ENCODE measurements around the gene SOHLH1. TPM values are rescaled to one million over a fixed set of nuclear protein-coding genes. Genes with fewer than 3 reads are reported as not detected.

The SOHLH1 gene, protein sequence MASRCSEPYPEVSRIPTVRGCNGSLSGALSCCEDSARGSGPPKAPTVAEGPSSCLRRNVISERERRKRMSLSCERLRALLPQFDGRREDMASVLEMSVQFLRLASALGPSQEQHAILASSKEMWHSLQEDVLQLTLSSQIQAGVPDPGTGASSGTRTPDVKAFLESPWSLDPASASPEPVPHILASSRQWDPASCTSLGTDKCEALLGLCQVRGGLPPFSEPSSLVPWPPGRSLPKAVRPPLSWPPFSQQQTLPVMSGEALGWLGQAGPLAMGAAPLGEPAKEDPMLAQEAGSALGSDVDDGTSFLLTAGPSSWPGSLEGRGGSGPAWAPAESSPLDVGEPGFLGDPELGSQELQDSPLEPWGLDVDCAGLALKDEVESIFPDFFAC
- not detected for total RNA-seq
- long read RNA-seq = 0 reads

DNA sequence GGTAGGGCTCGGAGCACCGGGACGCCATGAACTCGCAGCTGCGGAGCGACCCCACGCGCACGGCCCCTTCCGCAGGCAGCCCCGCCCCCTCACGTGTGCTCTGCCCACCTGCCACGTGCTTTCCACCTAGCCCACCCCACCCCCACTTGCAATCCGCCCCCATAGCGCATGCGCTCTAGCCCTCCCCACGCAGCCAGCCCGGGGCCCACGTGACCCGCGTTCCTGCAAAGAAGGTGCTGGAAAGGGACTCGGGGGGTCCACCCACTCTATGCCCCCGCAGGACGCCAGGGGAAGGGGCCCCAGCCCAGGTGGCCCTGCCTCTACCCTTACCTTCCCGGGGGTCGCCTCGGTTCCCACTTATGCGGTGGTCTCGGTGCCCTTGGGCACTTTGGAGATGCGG, at the start of gene SOHLH1:
Gene SOHLH1, minus strand, starts transcription at position 42 of the 400 bp plus-strand sequence. Its CDS starts 14 bp downstream, at position 28.
- intact Hi-C loops (cut with DNase I, micrococcal nuclease) = no loop called here
- ATAC-seq = no peak

DNA sequence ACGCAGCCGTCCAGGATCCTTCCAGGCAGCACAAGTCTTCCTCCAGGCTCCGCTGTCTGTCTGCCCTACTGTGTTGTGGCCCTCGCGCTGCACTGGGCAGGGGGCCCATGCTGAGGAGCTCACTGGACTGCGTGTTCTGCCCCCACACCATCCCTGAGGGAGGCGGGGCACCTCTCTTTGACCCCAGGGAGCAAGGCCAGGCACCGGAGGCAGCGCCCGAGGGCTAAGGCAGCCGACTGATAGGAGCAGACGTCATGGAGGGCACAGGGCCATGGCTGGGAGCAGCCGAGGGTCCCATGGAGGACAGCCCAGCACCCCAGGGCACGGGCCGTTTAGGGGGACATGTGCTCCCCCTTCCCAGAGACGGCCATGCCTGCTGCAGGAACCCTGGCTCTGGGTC, 49.4 kb upstream of the SOHLH1 start:
- ATAC-seq = no peak
- intact Hi-C loops (cut with DNase I, micrococcal nuclease) = no loop called here
- no peak for DNase-seq

More for the DNA sequence above, at the start of gene SOHLH1:
- no peak for DNase-seq

DNA sequence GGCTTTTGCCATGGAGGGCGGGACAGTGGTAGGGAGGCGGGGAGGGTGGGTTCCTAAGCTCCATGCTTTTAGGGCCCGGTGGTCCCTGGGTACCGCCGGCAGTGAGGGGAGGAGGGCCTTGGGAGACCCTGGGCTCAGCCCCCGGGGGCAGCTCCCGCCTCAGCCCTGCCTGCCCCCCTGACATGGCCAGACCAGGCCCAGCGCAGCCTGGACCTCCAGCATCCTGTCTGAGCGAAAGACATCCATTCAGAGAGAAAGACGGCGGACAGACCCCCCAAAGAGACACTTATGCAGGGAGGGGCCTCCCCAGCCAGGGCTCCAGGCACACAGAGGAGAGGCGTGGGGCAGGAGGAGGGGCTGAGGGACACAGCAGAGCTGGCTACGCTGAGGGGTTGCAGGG, 48.0 kb upstream of the SOHLH1 start:
- DNase-seq (no peak), ATAC-seq (no peak)
- intact Hi-C loops (cut with DNase I, micrococcal nuclease) = no loop called here

DNA sequence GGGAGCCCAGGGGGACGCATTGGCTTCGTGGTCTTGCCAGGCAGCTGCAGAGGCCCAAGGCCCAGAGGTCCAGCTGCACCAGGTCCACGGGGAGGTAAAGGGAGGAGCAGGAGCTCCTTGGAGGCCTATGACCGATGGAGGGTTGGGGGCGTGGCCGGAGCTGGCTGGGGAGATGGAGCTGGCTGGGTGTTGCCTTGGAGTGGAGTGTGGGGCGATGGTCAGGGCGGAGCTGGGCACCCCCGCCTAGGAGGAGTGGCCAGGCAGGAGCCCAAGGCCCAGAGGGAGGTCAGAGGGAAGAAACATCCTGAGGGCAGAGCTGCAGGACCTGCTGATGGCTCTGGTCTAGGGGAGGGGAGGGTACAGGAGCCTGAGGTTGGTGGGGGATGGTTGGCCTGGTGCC, 47.3 kb upstream of the SOHLH1 start:
- ATAC-seq (no peak), DNase-seq (no peak)

DNA sequence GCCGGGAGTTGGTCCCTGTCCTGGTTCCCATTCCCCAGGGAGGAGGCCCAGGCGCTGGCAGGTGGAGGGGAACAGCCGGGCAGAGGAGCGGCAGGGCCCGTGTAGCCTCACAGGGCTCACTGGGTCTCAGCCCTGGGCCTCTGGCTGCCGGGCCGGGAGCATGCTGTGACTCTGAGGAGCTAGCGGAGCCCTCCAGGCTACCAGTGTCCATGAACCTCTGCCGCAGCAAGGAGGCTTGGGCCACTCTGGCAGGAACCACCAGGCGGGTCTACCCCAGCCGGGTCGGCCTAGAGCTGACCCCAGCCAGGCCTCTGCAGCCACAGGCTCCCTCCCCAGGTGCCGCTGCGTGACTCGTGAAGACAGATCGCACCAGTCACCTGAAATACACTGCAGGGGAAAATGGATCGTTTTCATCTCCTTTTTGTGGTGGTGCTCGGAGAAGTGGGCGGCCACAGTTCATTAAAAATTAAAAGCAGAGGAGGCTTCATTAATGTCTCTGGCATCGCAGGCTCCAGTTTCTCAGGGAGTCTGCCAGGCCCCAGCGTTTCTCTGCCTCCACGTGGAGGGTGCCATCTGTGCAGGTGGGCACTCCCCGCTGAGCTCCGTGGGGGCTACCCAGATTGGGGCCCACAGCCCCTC, 46.5 kb upstream of the SOHLH1 start:
- ATAC-seq = no peak
- DNase-seq = no peak
- intact Hi-C loops (cut with DNase I, micrococcal nuclease) = no loop called here

More for the DNA sequence above, 47.3 kb upstream of the SOHLH1 start:
- intact Hi-C loops (cut with DNase I, micrococcal nuclease) = no loop called here

DNA sequence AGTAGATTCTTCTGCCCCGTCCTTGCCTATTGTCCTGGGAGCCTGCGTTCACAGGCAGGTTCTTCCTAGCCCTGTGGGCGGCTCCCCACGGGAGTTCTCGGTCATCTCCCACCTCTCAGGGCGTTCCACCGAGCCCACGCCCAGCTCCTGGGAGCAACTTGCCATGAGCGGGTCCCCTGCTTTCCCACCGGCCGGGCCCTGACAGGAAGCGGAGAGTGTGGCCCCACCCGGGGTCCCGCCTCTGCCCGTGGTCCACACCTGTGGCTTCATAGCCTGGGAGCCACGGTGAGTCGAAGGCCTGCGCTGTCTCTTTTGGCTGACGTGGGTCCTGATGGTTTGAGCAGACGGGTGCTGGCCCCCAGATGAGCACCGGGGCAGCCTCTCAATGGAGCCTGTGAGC, 45.9 kb upstream of the SOHLH1 start:
- no peak for DNase-seq
- no peak for ATAC-seq
- intact Hi-C loops (cut with DNase I, micrococcal nuclease) = no loop called here

DNA sequence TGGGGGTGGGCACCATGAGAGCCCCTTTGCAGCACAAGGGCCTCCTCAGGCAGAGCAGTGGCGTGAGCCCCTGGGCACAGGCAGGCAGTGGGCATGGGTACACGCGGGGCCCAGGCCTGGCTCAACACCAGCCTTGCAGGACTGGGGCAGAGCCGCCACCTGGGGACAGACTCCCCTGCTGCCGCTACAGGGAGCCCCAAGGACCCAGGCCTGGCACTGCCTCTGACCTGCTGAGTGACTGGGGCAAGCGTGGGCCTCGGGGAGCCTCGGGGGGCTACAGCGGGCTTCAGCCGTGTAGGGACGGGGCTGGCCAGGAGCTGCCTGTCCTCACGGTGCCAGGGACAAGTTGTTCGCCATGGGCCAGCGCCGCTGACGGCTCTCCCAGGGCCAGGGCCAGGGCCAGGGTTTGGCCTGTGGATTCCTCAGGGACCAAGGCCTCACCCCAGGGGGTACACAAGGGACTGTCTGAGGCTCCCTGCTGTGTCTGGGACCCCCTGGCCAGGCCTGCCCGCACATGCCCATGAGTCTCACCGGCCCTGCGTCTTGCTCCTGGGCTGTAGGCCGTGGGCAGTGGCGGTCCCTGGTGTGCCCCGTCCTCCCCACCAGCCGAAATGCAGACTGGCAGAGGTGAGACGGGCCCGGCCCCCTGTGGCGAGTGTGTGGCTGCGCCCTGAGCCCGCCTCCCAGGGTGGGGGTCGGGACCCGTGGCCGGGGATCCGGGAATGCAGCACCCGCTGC, 45.2 kb upstream of the SOHLH1 start:
- intact Hi-C loops (cut with DNase I, micrococcal nuclease) = no loop called here
- ATAC-seq (no peak), DNase-seq (no peak)

DNA sequence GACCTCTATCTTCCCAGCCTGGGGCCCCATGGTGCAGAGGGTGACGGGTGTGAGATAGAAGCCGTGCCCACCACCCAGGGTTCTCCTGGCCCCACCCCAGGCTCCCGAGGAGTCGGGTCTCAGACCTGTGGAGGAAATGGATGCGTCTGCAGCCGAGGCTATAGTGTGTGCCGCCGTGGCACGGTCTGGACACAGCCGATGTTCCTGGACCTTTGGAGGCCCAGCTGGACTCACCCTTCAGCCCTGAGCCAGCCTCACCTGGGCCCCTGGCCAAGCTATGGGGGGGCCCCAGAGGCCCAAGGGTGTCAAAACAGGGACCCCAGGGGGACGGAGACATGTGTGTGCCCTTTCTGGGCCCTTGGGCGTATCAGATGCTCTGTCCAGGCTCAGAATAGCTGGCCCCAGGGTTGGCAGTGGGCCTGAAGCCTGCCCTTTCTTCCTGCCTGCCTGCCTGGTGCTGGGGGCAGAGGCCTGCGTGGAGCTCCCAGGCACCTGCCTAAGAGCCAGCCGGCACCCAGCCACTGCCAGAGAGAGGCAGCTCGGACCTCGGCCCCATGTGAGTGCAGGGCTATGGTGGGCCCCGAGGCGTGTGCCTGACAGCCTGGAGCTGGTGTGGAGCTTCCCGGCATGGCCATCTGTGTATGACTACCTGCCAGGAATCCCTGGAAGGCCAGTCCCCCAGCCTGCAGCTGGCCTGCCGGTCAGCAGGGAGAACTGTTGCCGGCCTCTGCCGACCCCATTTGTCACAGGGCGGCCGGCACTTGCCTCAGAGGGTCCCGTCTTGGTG, 44.5 kb upstream of the SOHLH1 start:
- no peak for DNase-seq
- intact Hi-C loops (cut with DNase I, micrococcal nuclease) = no loop called here
- no peak for ATAC-seq

DNA sequence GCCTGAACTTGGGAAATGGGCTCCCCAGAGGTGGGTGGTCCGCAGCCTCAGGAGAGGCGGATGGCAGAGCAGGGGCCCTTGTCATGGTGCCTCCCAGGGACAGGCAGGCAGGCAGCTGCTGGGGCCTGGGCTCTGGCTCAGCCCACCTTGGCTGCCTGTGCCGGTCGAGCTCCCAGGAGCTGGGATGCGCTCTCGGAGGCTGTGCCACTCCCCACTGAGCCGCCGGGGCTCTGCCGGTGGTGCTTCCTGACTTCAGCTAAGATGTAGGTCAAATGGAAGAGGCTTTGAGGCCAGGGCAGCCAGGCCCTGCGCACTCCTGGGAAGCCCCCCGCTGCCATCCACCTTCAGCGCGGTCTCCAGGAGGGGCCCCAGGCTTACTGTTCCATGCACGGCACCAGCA, 43.7 kb upstream of the SOHLH1 start:
- intact Hi-C loops (cut with DNase I, micrococcal nuclease) = no loop called here
- no peak for DNase-seq
- ATAC-seq = no peak

DNA sequence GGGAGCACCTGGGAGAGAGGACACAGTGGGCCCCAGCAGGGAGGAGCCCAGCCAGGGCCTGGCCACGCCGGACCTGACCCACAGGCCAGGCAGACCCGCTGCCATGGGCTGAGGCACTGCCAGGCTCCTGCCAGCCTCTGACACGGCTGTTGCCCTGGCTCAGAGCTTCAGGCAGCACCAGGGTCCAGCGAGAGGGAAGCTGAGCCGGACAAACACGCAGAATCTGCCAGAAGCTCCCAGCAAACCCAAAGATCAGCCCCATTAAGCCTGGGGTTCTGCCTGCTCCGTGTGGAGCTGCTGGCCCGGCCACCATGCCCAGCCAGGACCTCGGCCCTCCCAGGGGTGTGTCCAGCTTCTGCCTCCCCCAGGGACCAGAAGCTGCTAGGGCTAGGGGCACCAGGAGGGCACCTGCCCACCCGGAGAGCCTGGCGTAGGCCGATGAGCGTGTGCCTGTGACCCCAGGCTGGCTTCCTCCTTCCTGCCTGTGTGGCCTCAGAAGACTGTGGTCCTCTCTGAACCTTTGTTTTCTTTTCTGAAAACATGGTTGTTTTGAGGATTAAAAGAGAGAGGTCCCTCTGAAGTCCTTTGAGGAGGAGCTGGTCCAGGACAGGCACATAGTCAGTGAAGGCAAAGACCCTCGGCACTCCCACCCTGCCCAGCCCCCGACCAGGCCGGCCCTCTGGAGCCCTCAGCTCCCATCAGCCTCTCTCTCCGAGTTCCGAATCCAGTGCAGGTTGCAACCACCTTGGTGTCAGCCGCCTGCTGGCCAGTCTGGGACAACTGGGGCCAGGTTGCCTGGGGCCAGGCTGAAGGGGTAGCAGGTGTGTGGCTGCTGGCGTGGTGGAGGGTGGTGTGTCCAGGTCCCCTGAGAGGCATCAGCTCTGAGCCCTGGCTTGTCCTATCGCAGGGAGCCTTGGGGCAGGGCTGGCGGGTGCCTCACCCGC, 42.3 kb upstream of the SOHLH1 start:
- DNase-seq (no peak), ATAC-seq (no peak)
- intact Hi-C loops (cut with DNase I, micrococcal nuclease) = no loop called here

DNA sequence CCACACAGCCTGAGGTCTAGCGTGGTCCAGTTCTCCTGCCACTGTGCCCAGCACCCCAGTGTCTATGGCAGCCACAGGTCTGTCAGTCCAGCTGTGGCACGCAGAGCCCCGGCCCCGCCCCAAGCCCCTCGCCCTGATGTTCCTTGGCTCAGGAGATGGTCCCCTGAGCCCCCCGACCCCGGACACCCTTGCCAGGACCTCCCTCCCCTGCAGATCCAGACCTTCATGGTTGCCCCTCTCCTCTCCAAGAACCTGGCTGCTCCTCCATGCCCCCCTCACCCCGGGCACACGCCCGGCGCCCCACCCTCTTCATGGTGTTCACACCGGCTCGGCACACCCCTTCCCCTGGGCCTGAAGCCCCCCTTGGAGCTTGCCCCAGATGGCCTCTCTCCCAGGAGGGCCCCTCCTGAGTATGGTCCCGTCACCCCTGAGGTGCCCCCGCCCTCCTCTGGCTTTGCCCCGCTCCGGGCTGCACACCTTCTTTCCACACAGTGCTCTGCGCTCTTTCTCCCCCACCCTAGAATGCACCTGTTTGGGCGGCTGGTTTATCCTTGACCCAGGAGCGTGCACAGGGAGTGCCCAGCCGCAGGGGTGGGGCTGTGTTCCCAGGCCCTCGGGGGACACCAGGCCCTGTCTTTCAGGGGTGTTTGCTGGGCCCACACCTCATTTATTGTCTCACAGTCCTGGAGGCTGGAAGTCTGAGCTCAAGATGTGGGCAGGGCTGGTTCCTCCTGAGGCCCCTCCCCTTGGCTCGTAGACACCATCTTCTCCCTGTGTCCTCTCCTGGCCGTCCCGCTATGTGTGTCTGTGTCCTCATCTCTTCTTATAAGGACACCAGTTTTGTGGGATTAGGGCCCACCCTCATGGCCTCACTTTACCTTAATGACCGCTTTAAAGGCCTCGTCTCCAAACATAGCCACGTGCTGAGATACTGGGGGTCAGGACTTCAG, 40.3 kb upstream of the SOHLH1 start:
- ATAC-seq = no peak
- DNase-seq = no peak
- intact Hi-C loops (cut with DNase I, micrococcal nuclease) = no loop called here

DNA sequence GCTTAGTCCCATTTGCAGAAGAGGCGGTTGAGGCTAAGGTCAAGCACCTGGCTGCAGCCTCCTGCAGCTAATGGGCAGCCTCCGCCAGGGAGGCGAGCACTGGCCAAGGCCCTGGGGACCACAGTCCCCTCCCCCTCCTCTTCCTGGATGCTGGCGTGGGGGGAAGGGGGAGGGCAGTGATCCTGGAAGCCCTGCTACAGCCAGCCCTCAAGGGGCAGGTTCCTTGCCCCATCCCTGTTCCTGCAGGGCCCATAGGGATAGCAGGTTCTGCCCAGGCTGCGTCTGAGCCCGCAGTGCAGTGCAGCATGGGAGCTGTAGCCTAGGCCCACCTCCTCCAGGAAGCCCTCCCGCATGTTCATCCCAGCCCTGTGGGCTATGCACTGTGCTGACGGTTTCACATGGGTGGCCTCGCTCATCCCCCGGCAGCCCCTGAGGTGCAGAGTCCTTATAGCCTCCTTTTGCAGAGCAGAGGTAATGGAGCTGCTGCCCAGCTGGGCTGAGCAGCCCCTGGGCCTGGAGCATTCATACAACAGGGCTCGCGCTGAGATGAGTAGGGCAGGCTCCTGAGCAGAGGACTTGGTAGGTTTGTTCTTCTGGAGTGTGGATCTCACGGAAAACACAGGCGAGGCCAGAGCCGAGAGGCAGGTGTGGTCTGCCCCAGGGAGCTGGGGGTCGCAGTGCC, 38.7 kb upstream of the SOHLH1 start:
- no peak for ATAC-seq
- DNase-seq = no peak
- intact Hi-C loops (cut with DNase I, micrococcal nuclease) = no loop called here

DNA sequence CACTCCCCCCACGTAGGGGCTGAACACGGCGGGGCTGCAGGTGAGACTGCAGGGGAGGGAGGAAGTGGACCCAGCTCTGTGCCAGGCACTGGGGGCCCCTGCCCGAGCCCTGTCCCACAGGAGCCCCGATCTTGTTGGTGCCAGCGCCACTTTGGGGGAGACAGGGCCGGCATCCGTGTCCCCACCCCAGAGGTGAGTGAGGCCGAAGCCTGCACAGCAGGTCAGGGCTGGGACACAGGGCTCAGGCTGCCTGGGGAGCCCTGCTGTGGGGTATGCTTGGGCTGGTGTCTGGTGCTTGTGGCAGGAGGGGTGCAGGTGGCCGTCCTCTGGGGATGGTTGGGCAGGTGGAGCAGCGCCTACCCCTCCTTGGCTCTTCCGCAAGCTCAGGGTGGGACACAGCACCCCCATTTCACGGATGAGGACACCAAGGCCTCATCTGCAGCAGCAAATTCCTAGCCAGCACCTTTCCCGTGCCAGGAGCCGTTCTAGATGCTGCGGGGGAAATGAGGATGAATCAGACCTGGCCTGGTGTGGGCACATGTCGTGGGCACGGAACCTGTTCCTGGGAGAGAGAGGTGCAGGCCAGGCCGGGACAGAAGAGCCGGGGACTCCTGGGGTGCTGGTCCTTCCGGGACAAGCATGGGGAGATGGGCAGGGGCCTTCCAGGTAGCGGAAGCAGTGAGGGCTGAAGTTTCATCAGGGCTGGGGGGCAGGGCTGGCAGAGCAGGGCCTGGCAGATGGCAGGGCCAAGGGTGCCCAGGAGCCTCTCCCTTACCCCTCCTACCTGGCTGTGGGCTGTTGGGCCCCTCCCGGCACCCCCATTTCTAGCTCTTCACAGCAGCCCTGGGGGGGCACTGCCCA, 37.9 kb upstream of the SOHLH1 start:
- intact Hi-C loops (cut with DNase I, micrococcal nuclease) = no loop called here
- no peak for ATAC-seq
- no peak for DNase-seq

DNA sequence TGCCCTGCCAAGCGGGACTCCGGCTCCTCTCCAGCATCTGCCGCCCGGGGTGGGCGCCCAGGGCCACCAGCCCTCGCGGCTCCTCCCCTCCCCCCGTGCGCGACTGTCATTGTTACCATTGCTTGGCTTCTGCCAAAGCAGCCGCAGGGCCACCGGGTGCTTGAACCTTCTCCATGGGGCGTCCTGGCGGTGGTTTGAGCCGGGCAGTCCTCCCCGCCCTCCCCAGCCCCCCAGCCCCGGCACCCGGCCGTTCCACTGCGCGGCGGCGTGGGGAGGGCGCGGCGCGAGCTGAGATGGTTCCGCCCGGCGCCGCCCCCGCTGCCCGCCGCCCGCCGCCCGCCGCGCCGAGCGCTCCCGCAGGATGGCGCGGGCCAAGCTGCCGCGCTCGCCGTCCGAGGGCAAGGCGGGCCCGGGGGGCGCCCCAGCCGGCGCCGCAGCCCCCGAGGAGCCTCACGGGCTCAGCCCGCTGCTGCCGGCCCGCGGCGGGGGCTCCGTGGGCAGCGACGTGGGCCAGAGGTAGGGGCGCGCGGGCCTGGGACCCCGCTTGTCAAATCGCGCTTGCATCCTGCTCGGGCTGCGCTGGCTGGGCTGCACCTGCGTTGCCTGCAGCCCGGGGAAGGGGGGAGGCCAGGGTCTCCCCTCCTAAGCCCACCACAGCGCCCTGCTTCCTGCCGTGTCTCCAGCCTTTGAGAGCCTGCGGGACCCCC, 37.1 kb upstream of the SOHLH1 start:
- intact Hi-C loops (cut with DNase I, micrococcal nuclease) = no loop called here

DNA sequence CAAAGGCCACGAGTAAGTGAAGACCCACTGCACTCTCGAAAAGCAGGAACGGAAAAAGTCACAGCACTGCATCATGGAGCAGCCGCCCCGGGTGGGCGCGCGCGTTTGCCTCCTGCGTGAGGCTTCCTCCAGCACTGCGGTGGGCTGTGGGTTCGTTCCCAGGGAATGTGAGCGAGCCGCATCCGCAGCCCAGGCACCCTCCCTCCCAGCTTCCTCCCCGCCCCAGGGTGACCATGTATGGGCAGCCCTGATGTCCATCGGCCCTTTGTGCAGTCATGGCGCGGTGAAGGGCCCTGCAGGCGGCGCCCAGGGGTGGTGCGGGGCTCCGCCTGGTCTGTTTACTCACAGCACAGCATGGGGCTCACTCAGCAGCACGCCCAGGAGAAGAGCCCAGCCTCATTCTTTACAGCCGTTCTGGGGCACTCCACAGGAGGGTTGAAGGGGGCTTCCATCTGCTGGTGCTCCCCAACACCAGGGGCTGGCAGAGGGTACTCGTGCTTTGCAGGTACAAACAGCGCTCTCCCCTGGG, 35.4 kb upstream of the SOHLH1 start:
- DNase-seq = no peak
- no peak for ATAC-seq
- intact Hi-C loops (cut with DNase I, micrococcal nuclease) = no loop called here

More for the DNA sequence above, 37.1 kb upstream of the SOHLH1 start:
- no peak for ATAC-seq
- DNase-seq = no peak
